Liver (tissue), 3 donors: ENCODE data around the gene AIMP1.

ENCODE experiments used
- ATF3 ChIP-seq: IDR thresholded peaks from 2 replicates; pipeline ENCODE4 v1.6.1; 2016; ENCODE audit warnings: antibody characterized with exemption
- EGR1 ChIP-seq, 2 donors: IDR thresholded peaks; 2 replicates each; pipeline ENCODE4 v1.6.1; 2016 to 2018; ENCODE audit warnings: antibody characterized with exemption in 2 of 2, low read depth in 2 of 2
- FOXA1 ChIP-seq: IDR thresholded peaks from 2 replicates; pipeline ENCODE4 v1.6.1; 2016; ENCODE audit warnings: antibody characterized with exemption
- GABPA ChIP-seq, 2 donors: IDR thresholded peaks in 1 of 2; conservative IDR thresholded peaks in 1 of 2; 2 replicates each; pipeline ENCODE4 v1.6.1; 2016; ENCODE audit warnings: antibody characterized with exemption in 2 of 2, mild to moderate bottlenecking in 1 of 2, moderate library complexity in 1 of 2
- HNF4G ChIP-seq: IDR thresholded peaks from 2 replicates; pipeline ENCODE4 v1.6.1; 2016; ENCODE audit warnings: antibody characterized with exemption
- JUND ChIP-seq, 2 donors: IDR thresholded peaks; 2 replicates each; pipeline ENCODE4 v1.6.1; 2016; ENCODE audit warnings: antibody characterized with exemption in 2 of 2
- RAD21 ChIP-seq, 2 donors: IDR thresholded peaks; 2 replicates each; pipeline ENCODE4 v1.6.1; 2016; ENCODE audit warnings: antibody characterized with exemption in 2 of 2, mild to moderate bottlenecking in 2 of 2
- SP1 ChIP-seq: IDR thresholded peaks from 2 replicates; pipeline ENCODE4 v1.6.1; 2018; ENCODE audit warnings: antibody characterized with exemption, mild to moderate bottlenecking
- TAF1 ChIP-seq: conservative IDR thresholded peaks from 2 replicates; pipeline ENCODE4 v1.6.1; 2016; ENCODE audit warnings: antibody characterized with exemption, mild to moderate bottlenecking
- YY1 ChIP-seq: IDR thresholded peaks from 2 replicates; pipeline ENCODE4 v1.6.1; 2016; ENCODE audit warnings: antibody characterized with exemption, mild to moderate bottlenecking
- TF ChIP-seq, protein P1 (sequence below): fragments of 150-350 bp; IDR thresholded peaks from 2 replicates; pipeline ENCODE4 v1.5.1; 2017; ENCODE audit warnings: improper control_type of control experiment, low read depth, low read length; ENCODE audit not compliant: missing input control
- TF ChIP-seq, protein P2 (sequence below): IDR thresholded peaks from 2 replicates; pipeline ENCODE4 v1.6.1; 2016; ENCODE audit warnings: antibody characterized with exemption
- donor health status: healthy.
- donor health status: healthy.

DNA sequence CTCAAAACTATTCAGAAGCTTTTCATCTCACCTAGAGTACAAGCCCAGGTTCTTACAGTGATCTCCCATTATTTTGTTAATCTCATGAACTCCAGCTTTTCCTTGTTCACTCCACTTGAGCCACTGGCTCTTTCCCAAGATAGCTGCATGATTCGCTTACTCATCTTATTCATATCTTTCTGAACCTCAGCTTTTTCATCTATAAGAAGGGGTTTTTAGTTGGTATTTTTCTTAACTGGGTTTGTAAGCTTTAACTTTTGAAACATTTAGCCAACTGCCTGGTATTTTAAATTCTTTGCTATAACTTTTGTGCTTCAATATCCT is 28.3 kb downstream of the AIMP1 start:
- TF ChIP-seq YY1 (no peak), ATF3 (no peak), TAF1 (no peak), EGR1 (IDR thresholded peaks at IDR 0.05; ENCODE audit: low read depth in 2 of 2) (no peak), HNF4G (no peak), SP1 (no peak), FOXA1 (no peak), RAD21 (IDR thresholded peaks at IDR 0.05) (no peak), GABPA (IDR thresholded peaks at IDR 0.05 in 1 of 2, conservative IDR thresholded peaks at IDR 0.05 in 1 of 2) (no peak), JUND (IDR thresholded peaks at IDR 0.05) (no peak)
- TF ChIP-seq, protein P1, sequence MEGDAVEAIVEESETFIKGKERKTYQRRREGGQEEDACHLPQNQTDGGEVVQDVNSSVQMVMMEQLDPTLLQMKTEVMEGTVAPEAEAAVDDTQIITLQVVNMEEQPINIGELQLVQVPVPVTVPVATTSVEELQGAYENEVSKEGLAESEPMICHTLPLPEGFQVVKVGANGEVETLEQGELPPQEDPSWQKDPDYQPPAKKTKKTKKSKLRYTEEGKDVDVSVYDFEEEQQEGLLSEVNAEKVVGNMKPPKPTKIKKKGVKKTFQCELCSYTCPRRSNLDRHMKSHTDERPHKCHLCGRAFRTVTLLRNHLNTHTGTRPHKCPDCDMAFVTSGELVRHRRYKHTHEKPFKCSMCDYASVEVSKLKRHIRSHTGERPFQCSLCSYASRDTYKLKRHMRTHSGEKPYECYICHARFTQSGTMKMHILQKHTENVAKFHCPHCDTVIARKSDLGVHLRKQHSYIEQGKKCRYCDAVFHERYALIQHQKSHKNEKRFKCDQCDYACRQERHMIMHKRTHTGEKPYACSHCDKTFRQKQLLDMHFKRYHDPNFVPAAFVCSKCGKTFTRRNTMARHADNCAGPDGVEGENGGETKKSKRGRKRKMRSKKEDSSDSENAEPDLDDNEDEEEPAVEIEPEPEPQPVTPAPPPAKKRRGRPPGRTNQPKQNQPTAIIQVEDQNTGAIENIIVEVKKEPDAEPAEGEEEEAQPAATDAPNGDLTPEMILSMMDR = no peak
- TF ChIP-seq, protein P2, sequence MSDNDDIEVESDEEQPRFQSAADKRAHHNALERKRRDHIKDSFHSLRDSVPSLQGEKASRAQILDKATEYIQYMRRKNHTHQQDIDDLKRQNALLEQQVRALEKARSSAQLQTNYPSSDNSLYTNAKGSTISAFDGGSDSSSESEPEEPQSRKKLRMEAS = no peak
